Measurements from ENCODE around the gene AP2A2. TPM values are rescaled to one million over a fixed set of nuclear protein-coding genes. Genes with fewer than 3 reads are reported as not detected.

Gene AP2A2
- total RNA-seq, 1 experiment from 2014 or later = 39.4 TPM

- BruUV-seq (replicated peaks) = no TSS peak
- Histone ChIP-seq H3F3A (ENCODE audit: insufficient read depth, low read depth) (peaks cover 10% of the 10 kb centered on the region; the same call in 1 of the 2 replicates), H3K4me3 (no peak overlapping the region; the same call in 1 of the 2 replicates), H3K4me2 (peak overlapping the region; percentile 55), H3K27me3 (ENCODE audit: insufficient read depth, low read depth) (no peaks in the 10 kb centered on the region), H2AFZ (no peak overlapping the region), H3K36me3 (ENCODE audit: low read depth) (no peaks in the 10 kb centered on the region), H4K20me1 (ENCODE audit: insufficient read depth) (no peaks in the 10 kb centered on the region), H3K79me2 (ENCODE audit: low read depth) (no peaks in the 10 kb centered on the region), H3K4me1 (replicated peaks; ENCODE audit: insufficient read depth) (peaks cover 12% of the 10 kb centered on the region), H3K27ac (peak overlapping the region; percentile 67), H3K9me3 (ENCODE audit: insufficient read depth, low read depth) (no peaks in the 10 kb centered on the region), H3K9me2 (ENCODE audit: insufficient read depth) (no peaks in the 10 kb centered on the region)
- POLR2A ChIA-PET (ENCODE audit: unreplicated experiment) = interaction anchor here (0.6 to 0.7 kb wide), 2 partner anchors 33 to 227 kb away, joined by 3 read pairs; no protein-coding TSS in a partner anchor
- TF ChIP-seq EZH2 (IDR thresholded peaks at IDR 0.05; ENCODE audit: low read depth) = no peak
- TF ChIP-seq, protein P1, sequence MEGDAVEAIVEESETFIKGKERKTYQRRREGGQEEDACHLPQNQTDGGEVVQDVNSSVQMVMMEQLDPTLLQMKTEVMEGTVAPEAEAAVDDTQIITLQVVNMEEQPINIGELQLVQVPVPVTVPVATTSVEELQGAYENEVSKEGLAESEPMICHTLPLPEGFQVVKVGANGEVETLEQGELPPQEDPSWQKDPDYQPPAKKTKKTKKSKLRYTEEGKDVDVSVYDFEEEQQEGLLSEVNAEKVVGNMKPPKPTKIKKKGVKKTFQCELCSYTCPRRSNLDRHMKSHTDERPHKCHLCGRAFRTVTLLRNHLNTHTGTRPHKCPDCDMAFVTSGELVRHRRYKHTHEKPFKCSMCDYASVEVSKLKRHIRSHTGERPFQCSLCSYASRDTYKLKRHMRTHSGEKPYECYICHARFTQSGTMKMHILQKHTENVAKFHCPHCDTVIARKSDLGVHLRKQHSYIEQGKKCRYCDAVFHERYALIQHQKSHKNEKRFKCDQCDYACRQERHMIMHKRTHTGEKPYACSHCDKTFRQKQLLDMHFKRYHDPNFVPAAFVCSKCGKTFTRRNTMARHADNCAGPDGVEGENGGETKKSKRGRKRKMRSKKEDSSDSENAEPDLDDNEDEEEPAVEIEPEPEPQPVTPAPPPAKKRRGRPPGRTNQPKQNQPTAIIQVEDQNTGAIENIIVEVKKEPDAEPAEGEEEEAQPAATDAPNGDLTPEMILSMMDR (conservative IDR thresholded peaks at IDR 0.05) = no peak
- DNase-seq = peak; percentile 82 to 84
- intact Hi-C loops (cut with micrococcal nuclease; ENCODE audit: unreplicated experiment) = no loop called here
- CTCF ChIA-PET = no interaction called here
These were observed 135.4 kb downstream of the AP2A2 start for GRCh38 chr11:1060852-1061616.

Other genes starting within 250 kb of the AP2A2 start
- gene DEAF1, start 230.6 kb upstream of the AP2A2 start, total RNA-seq (2021) = 36.9 and 44.4 TPM in 2 replicates
- gene TMEM80, start 230.1 kb upstream of the AP2A2 start, total RNA-seq (2021) = 34.0 and 36.6 TPM in 2 replicates
- 228 and 229 TPM in 2 replicates for gene EPS8L2, start 219.6 kb upstream of the AP2A2 start, total RNA-seq (2021)
- gene TALDO1, start 178.4 kb upstream of the AP2A2 start, total RNA-seq (2021) = 434 and 446 TPM in 2 replicates
- 52.7 and 61.9 TPM in 2 replicates for gene GATD1, start 148.4 kb upstream of the AP2A2 start, total RNA-seq (2021)
- gene CEND1, start 135.8 kb upstream of the AP2A2 start, total RNA-seq (2021) = not detected in 2 replicates
- 24.6 and 25.8 TPM in 2 replicates for gene SLC25A22, start 127.6 kb upstream of the AP2A2 start, total RNA-seq (2021)
- 16.7 and 24.3 TPM in 2 replicates for gene PIDD1, start 120.6 kb upstream of the AP2A2 start, total RNA-seq (2021)
- gene RPLP2, start 115.9 kb upstream of the AP2A2 start, total RNA-seq (2021) = 1,270 and 1,465 TPM in 2 replicates
- 137 and 142 TPM in 2 replicates for gene PNPLA2, start 107.0 kb upstream of the AP2A2 start, total RNA-seq (2021)
- 17.5 and 21.2 TPM in 2 replicates for gene CRACR2B, start 98.0 kb upstream of the AP2A2 start, total RNA-seq (2021)
- 184 and 199 TPM in 2 replicates for gene CD151, start 92.9 kb upstream of the AP2A2 start, total RNA-seq (2021)
- gene POLR2L, start 83.3 kb upstream of the AP2A2 start, total RNA-seq (2021) = 87.4 and 99.7 TPM in 2 replicates
- gene TSPAN4, start 83.0 kb upstream of the AP2A2 start, total RNA-seq (2021) = 30.4 and 43.6 TPM in 2 replicates
- 66.1 and 85.6 TPM in 2 replicates for gene CHID1, start 15.1 kb upstream of the AP2A2 start, total RNA-seq (2021)
- gene MUC6, start 110.8 kb downstream of the AP2A2 start, total RNA-seq (2021) = 0.07 TPM in 1 of 2 replicates, not detected in the other
- 0.03 and 0.04 TPM in 2 replicates for gene MUC2, start 149.0 kb downstream of the AP2A2 start, total RNA-seq (2021)
- 0.09 and 0.25 TPM in 2 replicates for gene MUC5AC, start 232.1 kb downstream of the AP2A2 start, total RNA-seq (2021)

Data from PC-9 (cell line).